Stimulated activated CD8-positive, alpha-beta memory T cell treated with anti-CD3 and anti-CD28 coated beads, Interleukin-7, amount 100 ng/mL, for 48 hours (primary cell): ENCODE results near the gene TENM4.

Source experiments
- DNase-seq, 2 donors: peaks; one replicate each; pipeline ENCODE4 v3.0.0-alpha.2; 2020; ENCODE audit warnings: low read depth in 1 of 2; ENCODE audit errors: extremely low read depth in 1 of 2

The TENM4 gene

GRCh38 chr11:79155237-79155636 lies 285.6 kb downstream of the TENM4 start:
- no peak for DNase-seq

- DNase-seq, result no peak
Observed at GRCh38 chr11:79152511-79152910, 288.3 kb downstream of the TENM4 start.

- DNase-seq, result no peak
Observed at GRCh38 chr11:79151396-79151795, 289.4 kb downstream of the TENM4 start.

- no peak for DNase-seq
Observed at GRCh38 chr11:79150966-79151365, 289.9 kb downstream of the TENM4 start.

- DNase-seq, result no peak
Observed at GRCh38 chr11:79150320-79150719, 290.5 kb downstream of the TENM4 start.

GRCh38 chr11:79147731-79148130 lies 293.1 kb downstream of the TENM4 start:
- DNase-seq, result no peak

GRCh38 chr11:79147011-79147410 lies 293.8 kb downstream of the TENM4 start:
- no peak for DNase-seq

- DNase-seq, result no peak
Observed at GRCh38 chr11:79139900-79140299, 300.9 kb downstream of the TENM4 start.

GRCh38 chr11:79129702-79130101 lies 311.1 kb downstream of the TENM4 start:
- DNase-seq, result no peak

GRCh38 chr11:79128291-79128690 lies 312.5 kb downstream of the TENM4 start:
- DNase-seq, result no peak

- DNase-seq, result no peak
Observed at GRCh38 chr11:79122759-79123158, 318.1 kb downstream of the TENM4 start.

- DNase-seq, result no peak
Observed at GRCh38 chr11:79121351-79121750, 319.5 kb downstream of the TENM4 start.

GRCh38 chr11:79119491-79120284 lies 321.1 kb downstream of the TENM4 start:
- no peak for DNase-seq

- no peak for DNase-seq
Observed at GRCh38 chr11:79117488-79117887, 323.3 kb downstream of the TENM4 start.

GRCh38 chr11:79116600-79116999 lies 324.2 kb downstream of the TENM4 start:
- no peak for DNase-seq

- no peak for DNase-seq
Observed at GRCh38 chr11:79113054-79113690, 327.7 kb downstream of the TENM4 start.

GRCh38 chr11:79110796-79111195 lies 330.0 kb downstream of the TENM4 start:
- DNase-seq, result no peak

GRCh38 chr11:79110321-79110720 lies 330.5 kb downstream of the TENM4 start:
- no peak for DNase-seq

GRCh38 chr11:79108851-79109250 lies 332.0 kb downstream of the TENM4 start:
- DNase-seq, result no peak

- no peak for DNase-seq
Observed at GRCh38 chr11:79102840-79103239, 338.0 kb downstream of the TENM4 start.

- DNase-seq, result no peak
Observed at GRCh38 chr11:79101656-79102055, 339.2 kb downstream of the TENM4 start.

- DNase-seq, result no peak
Observed at GRCh38 chr11:79100093-79100910, 340.5 kb downstream of the TENM4 start.
